CD1c-positive myeloid dendritic cell (primary cell): ENCODE measurements around the gene FKBP4.

Experiments used
- DNase-seq: peaks from one replicate; pipeline ENCODE4 v3.0.0-alpha.2; 2016; ENCODE audit errors: extremely low spot score

Gene FKBP4

GRCh38 chr12:2779281-2779680, 15.5 kb upstream of the FKBP4 start:
- peak; percentile 42 for DNase-seq

- peak; percentile 60 for DNase-seq
Measured at GRCh38 chr12:2783936-2784600, 10.7 kb upstream of the FKBP4 start.

GRCh38 chr12:2785017-2785416, 9.8 kb upstream of the FKBP4 start:
- DNase-seq = no peak

DNA sequence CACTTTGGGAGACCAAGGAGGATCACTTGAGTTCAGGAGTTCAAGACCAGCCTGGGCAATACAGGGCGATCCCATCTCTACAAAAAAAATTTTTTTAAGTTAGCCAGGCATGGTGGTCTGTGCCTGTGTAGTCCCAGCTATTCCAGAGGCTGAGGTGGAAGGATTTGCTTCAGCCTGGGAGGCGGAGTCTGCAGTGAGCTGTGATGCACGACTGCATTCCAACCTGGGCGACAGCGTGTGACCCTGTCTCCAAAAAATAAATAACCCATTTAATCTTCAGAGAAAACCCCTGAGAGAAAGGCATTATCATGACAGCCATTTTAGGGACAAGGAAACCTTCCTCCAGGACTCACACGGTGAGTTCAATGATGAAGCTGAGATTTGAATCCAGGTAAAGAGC, 3.7 kb upstream of the FKBP4 start:
- no peak for DNase-seq

DNA sequence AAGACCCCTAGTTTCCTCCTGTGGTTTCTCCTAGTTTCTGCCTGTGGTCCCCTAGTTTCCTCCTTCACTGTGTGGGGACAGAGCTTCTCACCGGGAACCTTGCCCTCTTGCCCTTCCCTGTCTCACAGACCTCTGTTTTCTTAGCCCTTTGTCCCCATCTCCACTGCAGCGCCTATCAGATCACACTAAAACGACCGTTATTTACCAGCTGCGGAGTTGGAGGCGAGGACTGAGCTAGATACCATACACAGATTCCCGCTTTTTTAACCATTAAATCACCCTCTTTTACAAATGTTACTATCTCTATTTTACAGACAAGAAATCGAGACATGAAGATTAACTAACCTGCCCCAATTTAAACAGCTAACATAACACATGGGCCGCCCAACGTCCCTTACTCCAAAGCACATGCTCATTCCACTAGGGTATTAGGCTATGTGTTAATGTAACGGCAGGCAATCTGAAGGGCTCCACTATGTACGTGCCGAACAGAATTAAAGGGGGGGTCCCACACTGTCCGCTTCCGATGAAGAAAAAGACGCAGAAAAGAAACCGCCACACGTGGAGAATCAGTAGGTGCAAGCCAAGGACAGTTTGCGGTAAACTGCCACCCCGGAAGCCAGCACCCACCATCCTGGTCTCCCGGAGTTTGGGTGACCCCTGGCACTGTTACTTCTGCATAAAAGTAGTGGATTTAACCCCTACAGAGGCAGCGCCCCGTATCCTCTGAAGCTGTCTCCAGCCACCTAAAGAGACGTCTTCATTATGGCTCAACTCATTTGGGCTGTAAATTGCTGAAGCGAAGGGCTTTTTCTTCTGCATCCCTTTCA, 1.9 kb upstream of the FKBP4 start:
- no peak for DNase-seq

DNA sequence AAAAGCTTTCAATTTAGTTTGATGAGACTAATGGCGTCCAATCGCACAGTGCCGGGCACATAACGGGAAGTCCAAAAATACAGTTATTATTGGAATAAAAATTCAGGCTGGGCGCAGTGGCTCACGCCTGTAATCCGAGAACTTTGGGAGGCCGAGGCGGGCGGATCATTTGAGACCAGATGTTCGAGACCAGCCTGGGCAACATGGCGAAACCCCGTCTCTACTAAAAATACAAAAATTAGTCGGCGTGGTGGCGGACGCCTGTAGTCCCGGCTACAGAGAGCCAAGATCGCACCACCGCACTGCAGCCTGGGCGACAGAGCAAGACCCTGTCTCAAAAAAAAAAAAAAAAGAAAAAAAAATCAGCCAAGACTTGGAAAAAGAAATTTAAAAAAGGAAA, 1.2 kb upstream of the FKBP4 start:
- DNase-seq = no peak

GRCh38 chr12:2794191-2794735, 507 bp upstream of the FKBP4 start:
- no peak for DNase-seq

DNA sequence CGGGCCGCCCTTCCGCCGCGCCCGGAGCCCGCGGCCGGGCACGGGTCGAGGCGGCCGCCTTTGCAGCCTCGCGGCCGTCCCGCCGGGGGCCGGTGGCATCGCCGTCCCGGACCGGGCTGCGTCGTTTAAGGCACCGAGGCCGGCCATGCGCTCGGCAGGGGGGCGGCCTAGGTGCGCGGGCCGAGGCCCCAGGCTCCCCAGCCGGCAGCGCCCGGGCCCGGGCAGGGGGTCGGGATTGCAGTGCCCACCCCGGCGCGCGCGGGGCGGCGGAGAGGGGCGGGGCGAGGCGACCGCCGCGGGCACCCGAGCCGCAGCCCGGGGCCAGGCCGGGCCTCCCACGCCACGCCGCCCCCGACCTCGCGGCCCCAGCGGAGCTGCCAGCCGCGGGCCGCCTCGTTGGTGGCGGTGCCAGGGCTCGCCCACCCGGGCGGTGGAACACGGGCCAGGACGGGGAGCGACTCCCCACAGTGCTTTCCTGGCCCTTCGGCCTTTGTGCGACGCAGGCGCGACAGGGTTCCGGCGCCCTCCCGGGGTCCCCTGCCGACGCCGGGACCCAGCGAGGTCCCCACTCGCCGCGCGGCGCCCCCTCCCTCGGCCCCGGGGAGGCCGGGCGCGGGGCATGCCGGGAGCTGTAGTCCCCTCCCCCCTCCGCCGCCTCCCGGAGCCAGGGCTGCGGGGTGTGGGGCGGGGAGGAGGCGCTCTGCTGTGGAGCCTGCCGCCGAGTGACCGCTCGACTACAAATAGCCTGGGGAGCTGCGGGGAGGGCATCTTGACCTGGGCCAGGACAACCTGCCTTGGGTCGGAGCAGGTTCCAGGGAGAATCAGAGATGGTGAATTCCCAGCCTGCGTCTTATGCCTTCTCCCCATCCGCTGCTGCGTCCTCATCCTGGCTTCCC, 769 bp downstream of the FKBP4 start:
- DNase-seq = peak; percentile 62

GRCh38 chr12:2796187-2796666, 1.5 kb downstream of the FKBP4 start:
- peak; percentile 19 for DNase-seq

GRCh38 chr12:2797721-2798418, 3.1 kb downstream of the FKBP4 start:
- DNase-seq = no peak

GRCh38 chr12:2800046-2800570, 5.3 kb downstream of the FKBP4 start:
- DNase-seq = no peak

- DNase-seq = no peak
Measured at GRCh38 chr12:2801044-2801783, 6.4 kb downstream of the FKBP4 start.

DNA sequence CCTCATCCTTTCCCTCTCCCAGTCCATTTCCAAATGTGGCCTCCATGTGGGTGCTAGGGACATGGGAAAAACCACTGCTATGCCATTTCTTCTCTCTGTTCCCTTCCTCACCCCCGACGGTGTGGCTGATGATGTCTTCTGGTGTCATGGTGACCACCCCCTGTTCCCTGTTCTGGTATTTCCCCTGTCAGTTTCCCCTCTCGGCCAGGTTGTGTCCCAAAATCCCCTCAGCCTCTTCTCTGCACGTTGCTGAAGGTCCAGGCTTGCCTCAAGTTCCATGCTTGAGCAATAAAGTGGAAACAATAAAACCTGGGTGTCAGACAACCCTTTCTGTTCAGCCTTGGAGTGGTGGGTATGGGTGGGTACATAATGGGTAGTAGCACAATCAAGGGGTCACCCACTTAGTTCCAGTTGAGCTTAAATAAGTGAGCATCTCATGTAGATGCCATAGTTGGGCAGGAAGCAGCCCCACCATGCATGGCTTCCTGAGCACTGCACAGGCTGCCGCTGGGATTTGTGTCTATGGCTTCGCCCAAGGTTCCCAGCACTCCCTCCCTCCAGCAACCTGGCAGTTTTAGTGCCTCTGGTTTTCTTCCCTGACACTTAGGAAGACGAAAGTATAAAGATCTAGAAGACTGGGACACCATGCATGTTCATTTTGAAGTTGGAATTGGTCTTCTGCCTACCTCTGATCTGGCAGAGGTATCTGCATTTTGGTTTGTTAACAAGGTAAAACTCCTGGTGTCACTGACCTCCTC, 9.0 kb downstream of the FKBP4 start:
- DNase-seq = no peak

DNA sequence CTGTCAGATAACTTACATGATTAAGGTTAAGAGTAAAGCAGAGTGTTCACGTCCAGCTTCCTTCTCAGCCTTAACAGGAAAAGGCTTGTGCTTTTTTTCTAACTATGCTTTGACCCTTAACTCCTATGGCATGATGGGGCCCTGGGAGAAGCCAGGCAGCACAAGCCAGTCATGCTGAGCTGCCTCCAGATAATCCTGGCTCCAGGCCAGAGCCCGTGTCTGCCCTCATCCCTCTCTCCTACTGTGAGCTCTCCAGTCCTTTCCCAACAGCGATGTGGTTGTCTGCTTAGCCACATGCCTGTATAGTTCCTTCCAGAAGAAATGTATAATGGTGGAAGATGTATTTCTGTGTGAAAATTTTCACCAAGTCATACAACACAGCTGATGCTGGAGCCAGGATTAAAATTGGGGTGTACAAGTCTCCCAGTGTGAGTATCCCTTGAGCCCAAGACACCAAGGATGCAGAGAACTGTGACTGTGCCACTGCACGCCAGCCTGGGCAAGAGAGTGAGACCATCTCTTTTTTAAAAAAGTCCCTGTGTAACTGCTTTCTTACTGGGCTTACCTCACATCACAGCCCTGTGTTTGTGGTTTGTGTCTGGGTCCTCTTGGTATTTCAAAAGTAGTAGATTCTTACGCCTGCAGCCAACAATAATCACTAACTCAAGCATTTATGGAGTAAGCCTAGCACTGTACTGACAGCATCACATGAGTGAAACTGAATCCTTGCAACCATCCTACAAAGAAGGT, 9.8 kb downstream of the FKBP4 start:
- no peak for DNase-seq

DNA sequence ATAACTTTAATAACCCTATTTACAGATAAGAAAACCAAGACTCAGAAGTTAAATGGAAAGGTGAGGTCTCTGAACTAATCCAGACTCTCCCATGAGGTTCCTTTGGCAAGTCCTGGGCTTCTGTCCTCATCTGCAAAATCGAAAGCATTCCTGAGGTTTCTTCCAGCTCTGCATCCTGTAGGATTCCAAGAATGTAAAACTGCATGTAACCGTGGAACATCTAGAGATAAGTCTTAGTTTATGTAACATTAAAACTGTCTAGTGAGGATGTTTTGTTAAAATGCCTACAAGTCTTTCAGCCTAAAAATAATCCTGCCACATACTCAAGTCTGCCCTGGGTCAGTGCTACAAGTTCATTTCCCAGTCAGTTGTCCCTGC, 10.4 kb downstream of the FKBP4 start:
- DNase-seq = no peak

- DNase-seq = no peak
Measured at GRCh38 chr12:2806700-2807099, 11.9 kb downstream of the FKBP4 start.

- no peak for DNase-seq
Measured at GRCh38 chr12:2811801-2812200, 17.0 kb downstream of the FKBP4 start.

- DNase-seq = peak; percentile 98
Measured at GRCh38 chr12:2812290-2813213, 17.8 kb downstream of the FKBP4 start, which contains the start of gene ITFG2. ITFG2 (plus strand) TSS chr12:2812668; CDS start chr12:2812761, 93 bp downstream.
